NCI-H460 (cell line): ENCODE measurements around the gene SLC39A11. TPM values are rescaled to one million over a fixed set of nuclear protein-coding genes. Genes with fewer than 3 reads are reported as not detected.
"Not testable (repeated sequence)": the region's sequence is repeated elsewhere in the genome, so short reads cannot be mapped to it uniquely, and the experiment has no call there.

Source experiments
- DNase-seq: peaks from one replicate; pipeline ENCODE4 v3.0.0-alpha.2; 2016; ENCODE audit warnings: low read depth; ENCODE audit errors: extremely low read depth
- total RNA-seq: library from RNA; depleted of rRNA; stranded (reverse); fragments of >200 nt; shearing (Covaris generic); gene quantifications from 2 replicates; pipeline ENCODE4 v1.2.3, GENCODE V29; 2014

SLC39A11 gene
- total RNA-seq, 1 experiment from 2014 or later = 14.5 TPM

DNA sequence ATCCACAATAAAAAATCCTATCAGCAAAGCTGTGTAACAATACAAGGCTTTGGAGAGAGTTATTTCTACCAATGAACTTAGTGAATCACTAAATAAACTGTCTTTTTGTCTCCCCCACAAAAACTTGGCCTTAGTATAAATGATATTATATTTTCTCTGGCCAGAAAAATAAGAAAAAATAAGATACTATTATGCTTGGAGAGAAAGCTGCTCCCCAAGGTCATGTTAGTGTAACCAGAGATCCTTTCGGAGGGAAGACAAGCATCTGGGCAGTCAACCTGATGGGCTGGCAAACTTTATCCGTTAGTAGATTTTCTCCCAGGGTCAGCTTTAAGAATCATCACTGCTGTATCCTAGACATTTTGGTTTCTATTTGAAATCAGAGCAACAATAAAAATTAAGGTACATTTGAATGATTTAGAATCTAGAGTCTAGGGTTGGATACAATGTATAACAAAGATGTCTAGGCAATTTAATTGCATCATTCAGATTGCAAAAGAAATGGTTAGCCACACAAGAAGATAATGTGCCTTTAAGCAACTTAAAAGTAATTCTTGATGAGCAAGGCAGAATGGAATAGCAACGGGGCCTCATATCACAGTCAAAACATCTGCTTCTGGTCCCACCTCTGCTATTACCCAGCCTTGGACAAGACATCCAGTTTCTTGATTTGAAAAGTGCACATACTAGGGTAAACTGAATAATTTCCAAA is 280.4 kb downstream of the SLC39A11 start:
- DNase-seq = no peak

DNA sequence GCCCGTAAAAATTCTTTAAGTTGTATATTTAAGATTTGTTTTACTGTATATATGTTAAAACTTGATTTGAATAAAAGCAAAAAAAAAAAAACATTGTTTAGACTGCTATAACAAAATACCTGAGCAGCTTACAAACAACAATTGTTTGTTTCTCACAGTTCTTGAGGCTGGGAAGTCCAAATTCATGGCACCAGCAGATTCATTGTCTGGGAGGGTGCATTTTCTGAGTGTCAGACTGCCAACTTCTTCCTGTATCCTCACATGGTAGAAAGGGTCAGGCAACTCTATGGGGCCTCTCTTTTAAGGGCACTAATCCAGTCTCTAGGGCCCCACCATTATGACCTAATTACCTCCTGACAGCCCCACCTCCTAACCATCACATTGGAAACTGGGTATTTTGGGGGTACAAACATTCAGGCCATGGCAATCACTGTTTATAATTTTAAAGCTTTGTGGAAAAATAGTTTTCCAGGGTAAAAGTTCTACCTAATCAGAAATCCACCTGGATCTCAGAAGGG is 281.4 kb downstream of the SLC39A11 start:
- no peak for DNase-seq

DNA sequence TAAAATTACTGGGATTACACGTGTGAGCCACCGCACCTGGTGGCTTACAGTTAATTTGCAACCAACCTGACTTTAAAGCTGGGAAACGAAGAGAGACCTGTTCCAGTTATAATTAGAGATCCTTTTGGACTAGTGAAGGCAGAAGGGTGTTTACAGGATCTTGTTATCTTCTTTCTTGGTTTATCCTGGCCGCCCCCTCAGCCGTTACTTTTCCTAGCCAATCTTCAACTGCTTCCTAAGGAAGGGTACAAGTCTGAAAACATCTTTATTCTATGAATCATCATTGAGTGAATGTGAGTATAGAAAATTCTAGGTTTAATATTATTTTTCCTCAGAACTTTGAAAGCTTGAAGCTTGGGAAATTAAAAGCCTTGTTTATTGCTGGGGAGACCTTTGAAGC is 286.5 kb downstream of the SLC39A11 start:
- DNase-seq = no peak

DNA sequence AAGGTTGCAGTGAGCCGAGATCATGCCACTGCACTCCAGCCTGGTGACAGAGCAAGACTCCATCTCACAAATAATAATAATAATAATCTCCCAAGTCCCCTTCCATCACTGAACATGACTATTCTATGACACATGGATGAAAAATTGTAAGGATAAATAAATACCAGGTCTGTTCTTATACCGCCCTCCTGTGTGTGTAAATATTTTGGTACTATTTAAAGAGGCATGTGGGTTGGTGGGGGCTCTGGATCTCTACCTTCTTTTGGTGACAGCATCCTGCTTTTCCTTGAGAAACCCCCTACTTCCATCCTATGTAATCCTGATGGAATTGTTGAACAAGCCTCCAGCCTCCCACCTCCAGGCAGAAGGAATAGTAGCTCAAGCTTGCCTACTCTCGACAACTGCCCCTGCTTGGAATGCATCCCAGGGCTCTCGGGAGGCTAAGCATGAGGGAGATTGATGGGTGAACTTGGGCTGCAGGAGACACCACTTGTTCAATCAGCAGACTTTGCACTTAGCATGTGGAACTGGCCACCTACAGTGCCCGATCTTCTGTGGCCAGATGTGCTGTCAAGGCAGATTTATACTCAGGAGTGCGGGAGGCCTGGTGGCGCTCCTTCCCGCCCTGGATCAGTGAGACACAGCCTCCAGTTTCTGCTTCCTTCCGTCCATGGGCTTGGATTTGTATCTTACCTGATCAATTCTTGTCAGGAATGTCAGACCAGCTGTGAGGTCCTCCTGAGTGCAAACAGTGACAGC is 287.4 kb downstream of the SLC39A11 start:
- no peak for DNase-seq

DNA sequence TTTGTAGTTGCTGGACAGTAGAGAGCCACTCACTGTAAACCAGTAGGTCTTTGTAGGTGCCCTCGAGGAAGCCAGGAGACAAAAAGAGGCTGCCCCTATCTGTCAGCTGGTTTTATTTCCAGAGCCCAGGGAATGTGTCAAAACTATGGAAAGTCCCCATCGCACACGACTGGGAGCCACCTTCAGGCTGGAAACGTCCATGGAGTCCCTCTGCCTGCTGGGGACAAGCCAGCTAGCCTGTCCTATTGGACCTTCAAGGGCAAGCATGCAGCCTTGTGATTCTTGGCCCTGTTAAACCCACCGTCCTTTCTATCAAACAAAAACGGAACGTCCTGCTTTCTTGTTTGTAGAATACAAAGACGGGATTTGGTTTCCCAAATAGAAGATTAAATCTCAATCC is 289.8 kb downstream of the SLC39A11 start:
- no peak for DNase-seq

DNA sequence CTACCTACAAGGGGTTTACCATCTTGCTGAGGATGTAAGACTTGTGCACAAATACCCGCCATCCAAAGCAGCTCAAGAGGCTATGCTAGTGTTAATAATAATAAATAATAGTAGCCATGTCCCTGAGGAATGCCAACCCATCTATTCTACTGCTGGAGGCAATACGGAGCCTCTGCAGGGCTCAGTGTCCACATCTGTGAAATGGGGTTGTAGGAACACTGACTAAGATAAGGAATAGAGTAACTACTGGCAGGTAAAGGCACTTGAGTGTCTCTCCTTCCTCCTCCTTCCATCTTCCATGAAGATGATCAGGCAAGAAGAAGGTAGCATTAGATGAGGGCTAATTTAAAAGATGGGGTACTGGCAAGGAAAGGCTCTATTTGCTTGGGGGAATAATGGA is 295.3 kb downstream of the SLC39A11 start:
- no peak for DNase-seq

DNA sequence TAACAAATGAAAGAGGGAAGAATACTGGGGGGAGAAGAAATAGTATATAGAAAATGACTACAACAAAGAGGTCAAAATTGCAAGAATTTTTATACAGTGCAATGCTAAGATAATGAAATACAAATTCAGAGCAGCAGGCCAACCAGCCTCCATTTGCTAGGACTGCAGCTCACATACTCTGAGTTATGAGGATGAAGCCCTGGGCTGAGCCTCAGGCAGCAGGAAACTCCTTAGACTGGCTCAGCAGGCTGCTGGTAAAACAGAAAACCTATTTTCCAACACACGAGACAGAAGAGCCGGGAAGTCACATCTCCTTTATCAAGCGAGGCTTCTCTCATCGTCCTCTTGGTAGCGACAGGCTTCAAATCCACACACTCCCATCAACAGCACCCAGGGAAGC is 296.5 kb downstream of the SLC39A11 start:
- no peak for DNase-seq

DNA sequence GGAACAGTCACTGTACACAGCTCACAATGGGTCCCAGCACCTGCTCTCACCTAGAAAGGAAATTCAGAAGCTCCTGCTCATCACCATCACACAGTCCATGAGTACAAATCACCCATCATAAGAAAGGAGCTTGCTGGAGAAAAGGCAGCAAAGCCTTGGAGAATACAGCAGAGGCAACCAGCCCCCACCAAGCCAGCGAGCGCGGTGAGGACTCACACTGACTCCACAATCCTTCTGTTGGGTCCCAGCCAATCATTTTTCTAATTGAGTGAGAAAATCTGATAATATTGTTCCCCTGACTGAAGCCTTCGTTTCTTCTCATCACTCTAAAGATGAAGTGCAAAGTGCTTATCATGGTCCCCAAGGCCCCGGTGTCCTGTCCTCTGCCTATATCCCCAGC is 298.3 kb downstream of the SLC39A11 start:
- no peak for DNase-seq

DNA sequence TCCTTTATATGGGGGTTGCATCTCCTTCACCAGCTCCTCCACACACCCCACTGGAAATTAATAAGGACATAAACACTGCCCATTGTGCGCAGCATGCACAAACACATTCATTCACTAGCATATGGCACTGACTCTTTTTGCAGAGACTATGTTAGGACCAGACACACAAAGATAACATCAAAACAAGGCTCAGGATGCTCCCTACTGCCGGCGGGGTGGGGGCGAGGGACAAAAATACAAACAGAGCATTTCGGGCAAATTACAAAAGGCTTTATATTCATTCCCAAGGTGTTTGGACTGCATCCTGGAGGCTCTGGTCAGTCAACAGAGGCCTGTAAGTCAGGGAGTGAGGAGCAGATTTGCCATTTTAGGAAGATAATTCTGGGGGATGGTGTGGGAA is 299.7 kb downstream of the SLC39A11 start:
- DNase-seq = no peak

DNA sequence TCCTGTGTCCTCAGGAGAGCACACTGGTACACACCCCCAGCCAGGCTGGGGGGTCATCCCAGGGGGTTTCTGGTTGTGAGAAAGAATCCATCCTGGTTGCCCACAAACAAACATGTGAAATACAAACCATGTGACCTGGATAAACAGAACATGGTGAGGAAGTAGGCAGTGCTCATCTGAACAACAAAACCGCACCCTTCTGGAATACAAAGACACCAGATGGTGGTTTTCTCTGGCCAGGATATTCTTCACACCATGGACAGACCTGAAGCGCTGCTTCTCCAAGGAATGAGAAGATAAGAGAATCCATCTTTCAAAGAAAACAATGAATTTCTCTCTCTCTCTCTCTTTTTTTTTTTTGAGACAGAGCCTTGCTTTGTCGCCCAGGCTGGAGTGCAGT is 302.3 kb downstream of the SLC39A11 start:
- no peak for DNase-seq

DNA sequence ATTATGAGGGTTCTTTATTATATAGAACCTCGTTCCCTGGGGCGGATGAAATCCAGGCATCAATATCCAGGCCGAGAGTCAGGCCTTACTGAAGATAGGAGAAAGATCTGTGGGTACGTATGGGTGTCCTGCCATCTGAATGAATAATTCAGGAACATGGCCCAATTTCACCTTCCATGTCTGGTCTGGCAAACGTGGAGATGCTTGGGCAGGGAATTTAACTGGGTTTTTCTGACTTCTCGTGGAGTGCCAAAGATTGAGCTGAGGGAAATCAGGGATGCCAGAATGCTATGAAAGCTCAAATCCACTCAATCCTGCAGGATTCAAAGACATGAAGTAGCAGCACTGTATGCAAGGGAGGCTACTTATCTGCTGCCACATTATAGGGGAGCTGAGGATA is 302.8 kb downstream of the SLC39A11 start:
- DNase-seq = no peak

DNA sequence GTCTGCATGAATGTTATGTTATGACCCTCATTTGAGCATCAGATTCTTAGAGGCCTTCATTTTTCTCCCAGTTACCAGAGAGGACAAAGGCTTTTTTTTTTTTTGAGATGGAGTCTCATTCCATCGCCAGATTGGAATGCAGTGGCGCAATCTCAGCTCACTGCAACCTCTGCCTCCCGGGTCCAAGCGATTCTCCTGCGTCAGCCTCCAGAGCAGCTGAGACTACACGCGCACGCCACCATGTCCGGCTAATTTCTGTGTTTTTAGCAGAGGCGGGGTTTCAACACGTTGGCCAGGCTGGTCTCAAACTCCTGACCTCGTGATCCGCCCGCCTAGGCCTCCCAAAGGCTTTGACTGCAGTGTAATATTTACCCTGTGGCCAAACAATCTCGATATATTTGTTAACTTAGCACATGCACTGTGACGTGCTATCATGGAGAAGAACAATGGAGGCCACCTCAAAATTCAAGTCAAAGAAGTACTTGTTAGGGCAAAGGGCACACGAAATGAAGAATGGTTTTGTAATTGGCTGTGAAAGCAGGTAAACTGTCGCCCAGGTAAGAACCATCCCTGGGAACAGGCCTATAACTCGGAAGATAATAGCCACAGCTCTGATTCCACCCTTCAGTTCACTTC is 303.4 kb downstream of the SLC39A11 start:
- no peak for DNase-seq

DNA sequence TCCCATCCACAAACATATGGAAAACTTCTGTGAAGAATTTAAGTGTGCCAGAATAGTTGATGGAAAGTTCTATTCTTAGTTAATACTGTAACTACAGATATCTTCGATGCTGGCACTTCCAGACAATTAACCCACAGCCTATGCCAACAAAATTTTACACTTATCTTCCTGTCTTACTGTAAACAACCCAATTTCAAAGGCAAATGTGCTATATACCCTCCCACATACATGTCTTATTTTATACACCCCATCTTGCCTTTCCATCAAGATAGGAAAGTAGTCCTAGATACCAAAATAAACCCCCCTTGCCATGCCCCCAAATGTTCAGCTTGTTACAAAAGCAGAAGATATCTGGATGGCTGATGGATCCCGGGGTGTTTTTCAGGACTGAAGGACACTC is 306.3 kb downstream of the SLC39A11 start:
- DNase-seq = no peak

DNA sequence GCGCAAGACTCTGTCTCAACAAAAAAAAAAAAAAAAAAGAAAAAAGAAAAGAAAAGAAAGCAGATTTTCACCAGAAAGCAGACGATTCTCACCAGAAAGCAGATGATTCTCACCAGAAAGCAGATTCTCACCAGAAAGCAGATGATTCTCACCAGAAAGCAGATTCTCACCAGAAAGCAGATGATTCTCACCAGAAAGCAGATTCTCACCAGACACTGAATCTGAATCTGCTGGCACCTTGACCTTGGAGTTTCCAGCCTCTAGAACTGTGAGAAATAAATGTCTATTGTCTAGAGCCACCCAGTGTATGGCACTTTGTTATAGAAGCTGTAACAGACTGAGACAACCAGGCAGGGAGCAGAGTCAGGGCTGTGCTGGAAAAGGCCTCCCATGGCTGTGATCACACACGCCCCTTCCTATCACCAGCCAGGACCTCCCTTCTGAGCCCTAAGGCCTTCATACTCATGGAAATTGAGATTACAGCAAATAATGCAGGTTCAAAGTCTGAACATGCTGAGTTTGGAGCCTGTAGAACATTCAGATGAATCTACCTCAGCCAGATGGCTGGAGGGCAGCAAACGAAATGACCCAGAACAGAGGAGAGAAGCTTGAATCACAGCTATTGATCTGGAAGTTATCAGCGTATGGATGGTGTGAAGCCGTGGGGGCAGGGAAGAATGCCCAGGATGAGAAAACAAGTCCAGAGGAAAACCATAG is 309.3 kb downstream of the SLC39A11 start:
- no peak for DNase-seq

DNA sequence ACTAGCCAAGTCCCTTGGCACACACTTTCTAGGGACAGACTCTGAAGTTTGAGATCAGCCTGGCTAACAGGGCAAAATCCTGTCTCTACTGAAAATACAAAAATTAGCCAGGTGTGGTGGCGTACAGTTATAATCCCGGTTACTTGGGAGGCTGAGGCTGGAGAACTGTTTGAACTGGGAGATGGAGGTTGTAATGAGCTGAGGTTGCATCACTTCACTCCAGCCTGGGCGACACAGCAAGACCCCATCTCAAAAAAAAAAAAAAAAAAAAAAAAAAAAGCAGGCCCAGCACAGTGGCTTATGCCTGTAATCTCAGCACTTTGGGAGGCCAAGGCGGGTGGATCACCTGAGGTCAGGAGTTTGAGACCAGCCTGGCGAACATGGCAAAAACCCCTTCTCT is 310.1 kb downstream of the SLC39A11 start:
- not testable (repeated sequence) for DNase-seq

DNA sequence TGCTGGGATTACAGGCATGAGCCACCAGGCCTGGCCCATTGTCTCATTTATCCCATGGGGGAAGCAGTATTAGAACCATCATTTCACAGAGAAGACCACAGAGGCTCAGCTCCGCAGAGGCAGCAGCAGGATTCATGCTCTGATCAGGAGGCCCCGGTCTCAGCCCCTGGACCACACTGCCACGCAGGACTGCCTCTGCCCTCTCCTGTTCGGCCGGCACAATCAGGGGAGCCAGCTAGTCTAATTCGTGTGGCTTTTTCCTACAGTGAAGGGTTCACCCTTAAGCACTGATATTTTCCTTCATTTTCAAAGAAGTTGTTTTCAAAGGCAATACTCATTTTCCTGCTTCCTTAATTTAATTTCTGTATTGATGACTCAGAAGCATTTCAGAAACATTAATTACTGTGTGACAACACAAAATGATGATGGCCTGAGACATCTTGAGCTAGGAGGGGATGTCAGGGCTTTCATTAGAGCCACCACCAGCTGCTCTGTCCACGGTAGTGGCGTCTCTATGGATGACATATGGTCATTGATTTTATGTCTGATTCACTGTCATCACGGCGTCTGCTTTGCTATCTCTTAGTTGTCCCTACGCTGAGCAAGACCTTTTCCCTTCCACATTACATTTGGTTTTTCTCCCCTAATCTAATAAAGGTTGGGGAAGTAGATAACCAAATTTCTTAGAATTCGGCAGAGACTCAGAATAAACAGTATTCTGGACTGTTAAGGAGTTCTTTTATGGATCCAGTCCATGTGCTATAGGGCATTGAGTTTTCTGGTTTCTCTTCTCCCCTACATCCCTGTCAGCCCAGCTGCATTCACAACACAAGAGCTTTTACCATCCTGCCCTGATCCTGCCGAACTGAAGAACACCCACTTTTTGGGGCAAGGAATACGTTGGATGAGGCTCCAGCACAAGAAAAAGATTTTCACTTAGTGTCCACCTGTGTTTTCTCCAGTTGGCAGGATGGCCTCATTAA is 314.0 kb downstream of the SLC39A11 start:
- DNase-seq = no peak

DNA sequence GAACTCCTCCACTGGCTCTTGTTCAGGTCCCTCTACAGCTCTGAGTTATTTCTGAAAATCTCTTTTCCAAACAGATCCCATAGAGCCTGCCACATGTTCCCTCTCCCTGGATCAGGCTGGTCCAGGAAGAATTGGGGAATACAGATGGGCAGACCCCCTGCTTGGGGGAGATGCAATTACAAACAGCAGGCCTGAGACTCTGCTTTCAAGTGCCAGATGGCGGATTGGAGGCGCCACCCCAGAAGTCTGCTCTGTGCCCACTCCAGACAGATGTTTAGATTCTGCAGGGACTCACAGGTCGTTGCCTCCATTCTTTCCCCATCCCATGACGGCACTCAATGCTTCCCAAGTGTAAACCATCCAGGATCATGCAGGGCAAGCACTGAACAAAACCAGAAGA is 316.6 kb downstream of the SLC39A11 start:
- DNase-seq = no peak

DNA sequence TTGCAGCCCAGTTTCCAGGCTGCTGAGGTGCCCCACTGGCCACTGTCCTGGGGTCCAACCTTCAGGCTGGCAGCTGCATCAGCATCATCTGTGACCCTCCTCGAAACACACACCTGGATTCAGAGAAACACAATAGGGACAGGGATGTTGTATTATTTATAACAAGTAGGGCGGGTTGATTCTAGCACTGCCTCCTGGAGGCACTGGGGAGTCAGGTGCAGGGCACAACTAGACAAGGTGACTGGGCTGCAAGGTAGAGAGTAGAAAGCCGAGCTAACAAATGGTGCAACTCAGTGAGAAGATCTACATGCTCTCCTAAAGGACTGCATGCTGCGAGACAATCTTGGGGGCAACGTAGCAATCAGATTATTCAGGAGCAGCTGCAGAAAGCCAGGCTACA is 317.3 kb downstream of the SLC39A11 start:
- DNase-seq = no peak

DNA sequence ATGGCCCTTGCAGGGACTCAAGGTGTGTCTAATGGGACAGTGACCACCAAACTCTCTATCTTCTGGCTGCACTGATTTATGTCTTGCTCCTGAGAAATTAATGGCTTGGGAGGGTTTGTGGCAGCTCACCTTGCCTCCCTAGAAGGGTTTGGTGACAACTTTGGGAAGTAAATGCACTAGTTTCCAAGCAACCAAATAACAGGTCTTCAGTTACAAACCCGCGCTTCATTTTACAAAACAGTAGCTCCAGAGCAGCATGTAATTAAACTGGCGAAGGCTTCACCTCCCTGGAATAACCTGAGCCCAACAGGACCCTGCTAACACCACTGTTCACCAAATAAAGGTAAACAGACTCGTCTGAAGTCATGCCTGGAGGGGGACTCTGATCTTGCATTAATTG is 318.3 kb downstream of the SLC39A11 start:
- no peak for DNase-seq

DNA sequence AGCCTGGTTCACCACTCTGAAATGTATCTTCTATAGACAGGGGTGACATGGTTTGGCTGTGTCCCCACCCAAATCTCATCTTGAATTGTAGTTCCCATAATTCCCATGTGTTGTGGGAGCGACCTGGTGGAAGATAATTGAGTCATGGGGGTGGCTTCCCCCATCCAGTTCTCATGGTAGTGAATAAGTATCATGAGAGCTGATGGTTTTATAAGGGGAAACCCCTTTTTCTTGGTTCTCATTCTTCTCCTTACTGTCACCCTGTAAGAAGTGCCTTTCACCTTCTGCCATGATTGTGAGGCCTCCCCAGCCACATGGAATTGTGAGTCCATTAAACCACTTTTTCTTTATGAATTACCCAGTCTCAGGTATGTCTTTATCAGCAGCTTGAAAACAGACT is 319.3 kb downstream of the SLC39A11 start:
- not testable (repeated sequence) for DNase-seq
